ENCODE results near the gene LAMA5.

DNA sequence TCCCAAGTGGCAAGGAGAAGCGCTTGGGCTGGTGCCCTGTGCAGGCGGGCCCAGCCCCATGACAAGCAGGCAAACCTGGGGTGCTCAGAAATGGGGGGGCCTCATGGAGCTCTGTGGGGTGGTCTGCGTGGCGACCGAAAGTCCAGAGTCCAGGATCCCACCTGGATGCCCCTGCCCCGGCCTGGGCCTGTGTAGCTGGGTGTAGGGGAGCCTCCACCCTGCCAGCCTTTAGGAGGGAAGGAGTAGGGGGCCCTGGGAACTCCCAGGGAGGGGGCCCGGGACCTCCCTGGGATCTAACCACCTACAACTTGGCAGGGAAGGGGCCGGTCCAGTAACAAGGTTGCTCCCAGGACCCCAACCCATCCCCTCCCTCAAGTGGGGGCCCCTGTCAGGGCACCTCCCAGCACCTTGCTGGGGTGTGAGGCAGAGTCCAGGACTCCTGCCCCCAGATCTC, 4.5 kb upstream of the LAMA5 start:
- TF ChIP-seq CTCF (IDR thresholded peaks at IDR 0.05; ENCODE audit: insufficient read depth, low read length, poor library complexity, severe bottlenecking), result no peak
- no peak for TF ChIP-seq EZH2phosphoT487 (conservative IDR thresholded peaks at IDR 0.05; ENCODE audit: low read length)

Measured in SU-DHL-6 (cell line).